ENCODE data around the gene LHCGR. TPM values are rescaled to one million over a fixed set of nuclear protein-coding genes. Genes with fewer than 3 reads are reported as not detected.

Gene LHCGR
- polyA plus RNA-seq, 1 donor from 2014 or later: not detected

DNA sequence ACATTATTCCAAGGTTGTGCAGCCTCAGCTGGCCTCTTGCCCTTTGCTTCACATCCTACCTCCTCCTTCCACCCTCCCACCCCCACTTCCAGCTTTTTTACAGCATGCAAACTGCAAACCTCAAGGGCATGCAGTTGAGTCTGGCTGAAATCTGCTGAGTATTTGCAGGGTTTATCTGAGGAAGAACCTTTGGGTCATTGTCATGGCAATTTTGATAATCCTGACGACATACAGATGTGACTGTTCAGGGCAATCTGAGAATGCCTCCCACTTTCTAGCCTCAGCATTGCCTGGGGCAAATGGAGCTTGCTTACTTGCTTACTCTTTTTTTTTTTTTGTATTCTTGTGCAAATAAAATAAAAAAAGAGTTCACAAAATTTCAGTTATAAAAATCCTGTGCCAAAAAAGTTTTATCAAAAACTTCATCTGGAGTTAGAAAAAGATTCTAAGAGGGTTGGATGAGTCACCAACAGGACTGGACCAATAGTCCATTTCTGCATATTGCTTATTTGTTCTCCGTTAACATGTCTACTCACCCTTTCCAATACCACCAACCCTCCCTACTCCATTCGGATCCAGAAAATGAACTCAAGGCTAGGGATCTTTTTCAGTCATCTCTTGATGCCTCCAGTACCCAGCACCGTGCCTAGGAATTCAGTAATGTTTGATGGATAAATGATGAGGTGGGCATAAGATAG lies 23.6 kb upstream of the LHCGR start:
- H3K9me3 ChIP-seq (ENCODE audit: low read length): no peaks in the 10 kb centered on the region
- no peak overlapping the region for H3K4me2 ChIP-seq (ENCODE audit: low read length)
- H3K9me2 ChIP-seq (ENCODE audit: insufficient read depth, low read length): no peaks in the 10 kb centered on the region
- no peak overlapping the region for H3K4me3 ChIP-seq (ENCODE audit: low read length)
- no peak overlapping the region for H2AFZ ChIP-seq (ENCODE audit: low read depth, low read length)
- no peak overlapping the region for H3K9ac ChIP-seq (ENCODE audit: low read length)
- H4K20me1 ChIP-seq (ENCODE audit: insufficient read depth): no peaks in the 10 kb centered on the region
- H3K79me2 ChIP-seq (replicated peaks; ENCODE audit: insufficient read depth, low read length): no peaks in the 10 kb centered on the region
- TF ChIP-seq MXI1 (conservative IDR thresholded peaks at IDR 0.05; ENCODE audit: poor library complexity, severe bottlenecking) (no peak), RAD21 (conservative IDR thresholded peaks at IDR 0.05) (no peak), REST (IDR thresholded peaks at IDR 0.05; ENCODE audit: borderline replicate concordance) (no peak), POLR2AphosphoS5 (IDR thresholded peaks at IDR 0.05) (no peak), TAF1 (IDR thresholded peaks at IDR 0.05; ENCODE audit: low read depth) (no peak), EP300 (conservative IDR thresholded peaks at IDR 0.05; ENCODE audit: poor library complexity, severe bottlenecking) (no peak), SMC3 (conservative IDR thresholded peaks at IDR 0.05; ENCODE audit: poor library complexity) (no peak), EZH2 (IDR thresholded peaks at IDR 0.05; ENCODE audit: borderline replicate concordance, insufficient read depth, low read length, poor library complexity, severe bottlenecking) (no peak)
- TF ChIP-seq, protein P1, sequence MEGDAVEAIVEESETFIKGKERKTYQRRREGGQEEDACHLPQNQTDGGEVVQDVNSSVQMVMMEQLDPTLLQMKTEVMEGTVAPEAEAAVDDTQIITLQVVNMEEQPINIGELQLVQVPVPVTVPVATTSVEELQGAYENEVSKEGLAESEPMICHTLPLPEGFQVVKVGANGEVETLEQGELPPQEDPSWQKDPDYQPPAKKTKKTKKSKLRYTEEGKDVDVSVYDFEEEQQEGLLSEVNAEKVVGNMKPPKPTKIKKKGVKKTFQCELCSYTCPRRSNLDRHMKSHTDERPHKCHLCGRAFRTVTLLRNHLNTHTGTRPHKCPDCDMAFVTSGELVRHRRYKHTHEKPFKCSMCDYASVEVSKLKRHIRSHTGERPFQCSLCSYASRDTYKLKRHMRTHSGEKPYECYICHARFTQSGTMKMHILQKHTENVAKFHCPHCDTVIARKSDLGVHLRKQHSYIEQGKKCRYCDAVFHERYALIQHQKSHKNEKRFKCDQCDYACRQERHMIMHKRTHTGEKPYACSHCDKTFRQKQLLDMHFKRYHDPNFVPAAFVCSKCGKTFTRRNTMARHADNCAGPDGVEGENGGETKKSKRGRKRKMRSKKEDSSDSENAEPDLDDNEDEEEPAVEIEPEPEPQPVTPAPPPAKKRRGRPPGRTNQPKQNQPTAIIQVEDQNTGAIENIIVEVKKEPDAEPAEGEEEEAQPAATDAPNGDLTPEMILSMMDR (IDR thresholded peaks at IDR 0.05; ENCODE audit: poor library complexity, severe bottlenecking): no peak
- no peaks in the 10 kb centered on the region for H3K27me3 ChIP-seq (ENCODE audit: insufficient read depth, low read depth, low read length)
- no peaks in the 10 kb centered on the region for H3K36me3 ChIP-seq (ENCODE audit: insufficient read depth, low read length)
- H3F3A ChIP-seq (ENCODE audit: insufficient read depth, low read length, poor library complexity, severe bottlenecking): no peaks in the 10 kb centered on the region
- H3K27ac ChIP-seq (ENCODE audit: low read length): no peak overlapping the region

GRCh38 chr2:48774251-48774650 lies 18.7 kb upstream of the LHCGR start:
- Histone ChIP-seq H2AFZ (ENCODE audit: low read depth, low read length) (no peak overlapping the region), H3K9me3 (ENCODE audit: low read length) (no peaks in the 10 kb centered on the region), H3K9me2 (ENCODE audit: insufficient read depth, low read length) (no peaks in the 10 kb centered on the region), H3K27ac (ENCODE audit: low read length) (no peak overlapping the region), H3F3A (ENCODE audit: insufficient read depth, low read length, poor library complexity, severe bottlenecking) (no peaks in the 10 kb centered on the region), H3K4me2 (ENCODE audit: low read length) (no peak overlapping the region), H3K36me3 (ENCODE audit: insufficient read depth, low read length) (no peaks in the 10 kb centered on the region), H3K9ac (ENCODE audit: low read length) (no peak overlapping the region), H3K27me3 (ENCODE audit: insufficient read depth, low read depth, low read length) (no peaks in the 10 kb centered on the region), H3K4me3 (ENCODE audit: low read length) (no peak overlapping the region), H4K20me1 (ENCODE audit: insufficient read depth) (no peaks in the 10 kb centered on the region), H3K79me2 (replicated peaks; ENCODE audit: insufficient read depth, low read length) (no peaks in the 10 kb centered on the region)
- TF ChIP-seq REST (IDR thresholded peaks at IDR 0.05; ENCODE audit: borderline replicate concordance) (no peak), EZH2 (IDR thresholded peaks at IDR 0.05; ENCODE audit: borderline replicate concordance, insufficient read depth, low read length, poor library complexity, severe bottlenecking) (no peak), SMC3 (conservative IDR thresholded peaks at IDR 0.05; ENCODE audit: poor library complexity) (no peak), MXI1 (conservative IDR thresholded peaks at IDR 0.05; ENCODE audit: poor library complexity, severe bottlenecking) (no peak), RAD21 (conservative IDR thresholded peaks at IDR 0.05) (no peak), POLR2AphosphoS5 (IDR thresholded peaks at IDR 0.05) (no peak), EP300 (conservative IDR thresholded peaks at IDR 0.05; ENCODE audit: poor library complexity, severe bottlenecking) (no peak), TAF1 (IDR thresholded peaks at IDR 0.05; ENCODE audit: low read depth) (no peak)
- TF ChIP-seq, protein P1 (IDR thresholded peaks at IDR 0.05; ENCODE audit: poor library complexity, severe bottlenecking): no peak

All from neural cell (in vitro differentiated cells).